Brain microvascular endothelial cell (primary cell): ENCODE measurements around the gene TECTB.

Source experiments
- DNase-seq: peaks from one replicate; pipeline ENCODE4 v3.0.0-alpha.2; 2020
- H3K27ac ChIP-seq: fragments of 250-450 bp; sonication (Bioruptor Pico); 2 replicates; pipeline ENCODE4 v1.5.1; 2020; ENCODE audit warnings: mild to moderate bottlenecking, moderate library complexity
- H3K27me3 ChIP-seq: fragments of 250-450 bp; sonication (Bioruptor Pico); replicated peaks from 2 replicates; pipeline ENCODE4 v1.5.1; 2020; ENCODE audit warnings: mild to moderate bottlenecking
- H3K36me3 ChIP-seq: fragments of 250-450 bp; sonication (Bioruptor Pico); replicated peaks from 2 replicates; pipeline ENCODE4 v1.5.1; 2020; ENCODE audit warnings: mild to moderate bottlenecking
- H3K4me3 ChIP-seq: 2 replicates; pipeline ENCODE4 v1.5.1; 2011; ENCODE audit warnings: low read depth, mild to moderate bottlenecking, control low read depth, low read length, moderate library complexity
- CTCF ChIP-seq: IDR thresholded peaks from 2 replicates; pipeline ENCODE4 v1.5.1; 2011; ENCODE audit warnings: low read depth, mild to moderate bottlenecking, moderate library complexity, low read length, control low read depth, inconsistent platforms; ENCODE audit errors: missing control alignments
- in situ Hi-C: cut with HindIII; loops from 2 replicates; pipeline ENCODE4 v1.10.0; 2017; ENCODE audit warnings: low sequenced_read_pairs, low pct_ligation_motif_present

The TECTB gene

GRCh38 chr10:112282086-112282485 lies 1.1 kb upstream of the TECTB start:
- no peaks in the 10 kb centered on the region for H3K27me3 ChIP-seq
- in situ Hi-C loops = no loop called here
- no peak overlapping the region for H3K27ac ChIP-seq
- DNase-seq = no peak
- TF ChIP-seq CTCF = no peak
- H3K36me3 ChIP-seq = no peaks in the 10 kb centered on the region
- no peak overlapping the region for H3K4me3 ChIP-seq

- no peak overlapping the region for H3K4me3 ChIP-seq
- DNase-seq = no peak
- in situ Hi-C loops = no loop called here
- no peak for TF ChIP-seq CTCF
- no peaks in the 10 kb centered on the region for H3K27me3 ChIP-seq
- H3K36me3 ChIP-seq = no peaks in the 10 kb centered on the region
- no peak overlapping the region for H3K27ac ChIP-seq
These were observed 3.9 kb downstream of the TECTB start for GRCh38 chr10:112286837-112287818.

GRCh38 chr10:112287844-112288243 lies 4.6 kb downstream of the TECTB start:
- Histone ChIP-seq H3K4me3 (no peak overlapping the region), H3K36me3 (no peaks in the 10 kb centered on the region), H3K27ac (no peak overlapping the region), H3K27me3 (no peaks in the 10 kb centered on the region)
- DNase-seq = no peak
- in situ Hi-C loops = no loop called here
- TF ChIP-seq CTCF = no peak

GRCh38 chr10:112288486-112288885 lies 5.3 kb downstream of the TECTB start:
- no peak overlapping the region for H3K4me3 ChIP-seq
- TF ChIP-seq CTCF = no peak
- DNase-seq = no peak
- no peak overlapping the region for H3K27ac ChIP-seq
- in situ Hi-C loops = no loop called here
- H3K27me3 ChIP-seq = no peaks in the 10 kb centered on the region
- H3K36me3 ChIP-seq = no peaks in the 10 kb centered on the region

- no peaks in the 10 kb centered on the region for H3K27me3 ChIP-seq
- H3K36me3 ChIP-seq = no peaks in the 10 kb centered on the region
- no peak overlapping the region for H3K4me3 ChIP-seq
- DNase-seq = no peak
- no peak for TF ChIP-seq CTCF
- no peak overlapping the region for H3K27ac ChIP-seq
- in situ Hi-C loops = no loop called here
These were observed 6.3 kb downstream of the TECTB start for GRCh38 chr10:112289373-112290053.
